Left forelimb (tissue), 1 donor: Measurements from ENCODE around the gene AUTS2.
"Not testable (repeated sequence)": the region's sequence is repeated elsewhere in the genome, so short reads cannot be mapped to it uniquely, and the experiment has no call there.

Experiments used
- DNase-seq: peaks from one replicate; pipeline ENCODE4 v3.0.0-alpha.2; 2018; ENCODE audit warnings: low spot score

The AUTS2 gene

GRCh38 chr7:70349819-70350218, 751.5 kb downstream of the AUTS2 start:
- DNase-seq: no peak

GRCh38 chr7:70352088-70352487, 753.8 kb downstream of the AUTS2 start:
- DNase-seq: no peak

GRCh38 chr7:70352906-70353305, 754.6 kb downstream of the AUTS2 start:
- no peak for DNase-seq

- DNase-seq: no peak
These were observed 755.2 kb downstream of the AUTS2 start for GRCh38 chr7:70353330-70353945.

GRCh38 chr7:70353946-70354335, 755.7 kb downstream of the AUTS2 start:
- no peak for DNase-seq

- no peak for DNase-seq
These were observed 756.3 kb downstream of the AUTS2 start for GRCh38 chr7:70354409-70355169.

GRCh38 chr7:70355198-70356020, 757.1 kb downstream of the AUTS2 start:
- no peak for DNase-seq

GRCh38 chr7:70356085-70356786, 758.0 kb downstream of the AUTS2 start:
- no peak for DNase-seq

- DNase-seq: no peak
These were observed 758.6 kb downstream of the AUTS2 start for GRCh38 chr7:70356787-70357328.

GRCh38 chr7:70360557-70360956, 762.3 kb downstream of the AUTS2 start:
- no peak for DNase-seq

- no peak for DNase-seq
These were observed 763.5 kb downstream of the AUTS2 start for GRCh38 chr7:70361821-70362220.

GRCh38 chr7:70364393-70364792, 766.1 kb downstream of the AUTS2 start:
- not testable (repeated sequence) for DNase-seq

GRCh38 chr7:70371652-70372051, 773.4 kb downstream of the AUTS2 start:
- no peak for DNase-seq

- no peak for DNase-seq
These were observed 774.7 kb downstream of the AUTS2 start for GRCh38 chr7:70372768-70373515.

GRCh38 chr7:70374772-70375533, 776.7 kb downstream of the AUTS2 start:
- no peak for DNase-seq

- DNase-seq: no peak
These were observed 778.3 kb downstream of the AUTS2 start for GRCh38 chr7:70376561-70377031.

GRCh38 chr7:70377957-70378356, 779.7 kb downstream of the AUTS2 start:
- no peak for DNase-seq

GRCh38 chr7:70379210-70379609, 780.9 kb downstream of the AUTS2 start:
- no peak for DNase-seq

GRCh38 chr7:70380421-70381015, 782.2 kb downstream of the AUTS2 start:
- DNase-seq: no peak
